ENCODE results near the gene GPR171.

GPR171 gene

GRCh38 chr3:151199554-151200438, 3.2 kb downstream of the GPR171 start:
- DNase-seq (no peak), ATAC-seq (no peak)
- peak overlapping the region; percentile 91 to 97 for H3K27ac Mint-ChIP-seq
- peaks cover 38% of the 10 kb centered on the region for H3K4me1 Mint-ChIP-seq
- no peaks in the 10 kb centered on the region for H3K9me3 Mint-ChIP-seq
- no peaks in the 10 kb centered on the region for H3K27me3 Mint-ChIP-seq
- peak overlapping the region; percentile 72 to 88 for H3K4me3 Mint-ChIP-seq

GRCh38 chr3:151198849-151199248, 4.2 kb downstream of the GPR171 start:
- DNase-seq: no peak
- H3K27me3 Mint-ChIP-seq: no peaks in the 10 kb centered on the region
- ATAC-seq: no peak
- H3K4me1 Mint-ChIP-seq: peaks cover 35% of the 10 kb centered on the region
- peak overlapping the region; percentile 59 to 97 for H3K27ac Mint-ChIP-seq
- H3K9me3 Mint-ChIP-seq: peaks cover 0 to 5% of the 10 kb centered on the region in 2 donors
- peak overlapping the region; percentile 72 to 88 for H3K4me3 Mint-ChIP-seq

GRCh38 chr3:151197981-151198767, 4.8 kb downstream of the GPR171 start:
- ATAC-seq (no peak), DNase-seq (no peak)
- H3K27me3 Mint-ChIP-seq: no peaks in the 10 kb centered on the region
- H3K27ac Mint-ChIP-seq: peak overlapping the region; percentile 44 to 67
- peaks cover 36% of the 10 kb centered on the region for H3K4me1 Mint-ChIP-seq
- H3K9me3 Mint-ChIP-seq: peaks cover 2 to 5% of the 10 kb centered on the region in 2 donors
- H3K4me3 Mint-ChIP-seq: peak overlapping the region; percentile 72 to 88

DNA sequence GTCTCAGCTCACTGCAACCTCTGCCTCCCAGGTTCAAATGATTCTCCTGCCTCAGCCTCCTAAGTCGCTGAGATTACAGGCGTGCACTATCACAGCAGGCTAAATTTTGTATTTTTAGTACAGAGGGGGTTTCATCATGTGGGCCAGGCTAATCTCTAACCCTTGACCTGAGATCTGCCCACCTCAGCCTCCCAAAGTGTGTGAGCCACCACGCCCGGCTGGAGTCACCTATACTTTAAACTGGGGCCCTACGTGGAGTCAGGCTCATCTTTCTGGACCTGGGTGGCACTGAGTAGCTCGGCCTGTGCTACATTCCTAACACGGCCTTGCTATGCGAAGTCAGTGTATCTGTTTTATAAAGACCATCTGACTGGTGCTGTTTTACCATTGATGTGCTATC, 5.8 kb downstream of the GPR171 start:
- Mint-ChIP-seq H3K9me3 (peaks cover 5 to 8% of the 10 kb centered on the region in 2 donors), H3K4me3 (peak overlapping the region; percentile 15 to 45), H3K4me1 (peaks cover 46% of the 10 kb centered on the region), H3K27ac (no peak overlapping the region), H3K27me3 (no peaks in the 10 kb centered on the region)
- DNase-seq (no peak), ATAC-seq (no peak)

- ATAC-seq: peak; percentile 79
- peaks cover 49% of the 10 kb centered on the region for H3K4me1 Mint-ChIP-seq
- peaks cover 5 to 8% of the 10 kb centered on the region in 2 donors for H3K9me3 Mint-ChIP-seq
- no peaks in the 10 kb centered on the region for H3K27me3 Mint-ChIP-seq
- no peak for DNase-seq
- H3K27ac Mint-ChIP-seq: peak overlapping the region in 1 of 2 donors; percentile 11
- H3K4me3 Mint-ChIP-seq: no peak overlapping the region
Measured at GRCh38 chr3:151196434-151196833, 6.6 kb downstream of the GPR171 start.

GRCh38 chr3:151195826-151196225, 7.2 kb downstream of the GPR171 start:
- Mint-ChIP-seq H3K27ac (no peak overlapping the region), H3K9me3 (peaks cover 5 to 8% of the 10 kb centered on the region in 2 donors), H3K4me1 (peaks cover 51% of the 10 kb centered on the region), H3K27me3 (no peaks in the 10 kb centered on the region), H3K4me3 (no peak overlapping the region)
- ATAC-seq (no peak), DNase-seq (no peak)

GRCh38 chr3:151192545-151192944, 10.5 kb downstream of the GPR171 start:
- DNase-seq (no peak), ATAC-seq (no peak)
- Mint-ChIP-seq H3K27ac (peak overlapping the region in 1 of 2 donors; percentile 60), H3K4me1 (peaks cover 55% of the 10 kb centered on the region), H3K9me3 (peaks cover 5 to 8% of the 10 kb centered on the region in 2 donors), H3K4me3 (peak overlapping the region in 1 of 2 donors; percentile 12), H3K27me3 (no peaks in the 10 kb centered on the region)

DNA sequence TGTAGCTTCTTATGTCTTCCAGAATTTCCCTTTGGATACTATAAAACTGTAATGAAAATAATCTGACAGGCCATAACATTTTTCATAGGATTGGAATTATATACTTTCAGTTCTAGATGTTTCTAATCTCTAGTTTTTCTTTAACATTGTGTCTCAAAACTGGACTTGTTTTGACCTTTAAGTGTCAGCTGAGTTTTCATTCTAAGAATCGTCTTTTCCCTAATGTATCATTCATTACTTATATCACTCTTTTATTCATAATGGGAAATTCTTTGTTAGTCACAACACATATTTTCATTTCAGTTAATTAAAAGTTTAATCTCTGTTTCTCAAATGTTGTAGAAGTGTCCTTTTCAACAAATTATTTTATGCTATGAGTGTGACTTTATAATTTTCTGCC, 11.9 kb downstream of the GPR171 start:
- no peaks in the 10 kb centered on the region for H3K27me3 Mint-ChIP-seq
- peaks cover 60% of the 10 kb centered on the region for H3K4me1 Mint-ChIP-seq
- H3K9me3 Mint-ChIP-seq: peaks cover 5 to 8% of the 10 kb centered on the region in 2 donors
- ATAC-seq (peak; percentile 56), DNase-seq (no peak)
- H3K4me3 Mint-ChIP-seq: peak overlapping the region; percentile 48 to 81
- peak overlapping the region in 1 of 2 donors; percentile 96 for H3K27ac Mint-ChIP-seq

- H3K4me3 Mint-ChIP-seq: peak overlapping the region; percentile 69 to 79
Measured at GRCh38 chr3:151183265-151183671, 19.7 kb downstream of the GPR171 start.

DNA sequence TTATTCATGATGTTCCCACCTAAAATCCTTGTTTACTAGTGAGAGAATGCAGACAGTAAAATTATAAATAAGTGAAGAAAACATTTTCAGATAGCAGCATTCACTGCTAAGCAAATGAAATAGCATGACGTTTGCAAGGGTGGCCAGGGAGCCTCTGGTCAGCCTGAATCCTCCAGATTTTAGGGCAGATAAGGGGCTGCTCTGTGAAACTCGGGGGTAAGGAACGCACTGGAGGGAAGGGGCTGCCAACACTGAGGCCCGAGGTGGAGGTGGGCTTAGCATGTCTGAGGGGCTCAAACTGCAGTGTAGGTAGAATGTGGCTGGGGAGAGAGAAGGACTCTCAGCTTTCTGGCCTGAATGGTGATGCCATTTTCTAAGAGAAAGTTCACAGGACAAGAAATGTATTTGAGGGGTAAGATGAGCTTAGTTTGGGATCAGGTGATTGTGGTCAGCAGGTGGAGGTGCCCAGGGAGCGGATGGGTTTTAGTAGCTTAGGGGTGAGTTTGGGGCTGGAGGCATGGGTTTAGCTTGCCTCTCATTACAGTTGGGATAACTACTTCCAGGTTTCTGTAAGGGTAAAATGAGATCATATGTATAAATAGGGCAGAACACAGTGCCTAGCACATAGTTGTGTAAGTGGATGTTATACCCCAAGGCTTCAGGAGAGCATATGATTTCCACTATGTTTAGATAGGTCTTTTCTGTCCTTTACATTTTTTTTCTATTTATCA, 20.5 kb downstream of the GPR171 start:
- Mint-ChIP-seq H3K27me3 (no peaks in the 10 kb centered on the region), H3K9me3 (no peaks in the 10 kb centered on the region), H3K27ac (no peak overlapping the region), H3K4me1 (peaks cover 36% of the 10 kb centered on the region), H3K4me3 (peak overlapping the region; percentile 1 to 79)
- DNase-seq (no peak), ATAC-seq (no peak)

More at GRCh38 chr3:151183265-151183671, 19.7 kb downstream of the GPR171 start:
- no peaks in the 10 kb centered on the region for H3K27me3 Mint-ChIP-seq
- peak overlapping the region; percentile 21 to 88 for H3K27ac Mint-ChIP-seq
- no peaks in the 10 kb centered on the region for H3K9me3 Mint-ChIP-seq
- peak; percentile 65 for ATAC-seq
- DNase-seq: no peak
- peaks cover 36% of the 10 kb centered on the region for H3K4me1 Mint-ChIP-seq

DNA sequence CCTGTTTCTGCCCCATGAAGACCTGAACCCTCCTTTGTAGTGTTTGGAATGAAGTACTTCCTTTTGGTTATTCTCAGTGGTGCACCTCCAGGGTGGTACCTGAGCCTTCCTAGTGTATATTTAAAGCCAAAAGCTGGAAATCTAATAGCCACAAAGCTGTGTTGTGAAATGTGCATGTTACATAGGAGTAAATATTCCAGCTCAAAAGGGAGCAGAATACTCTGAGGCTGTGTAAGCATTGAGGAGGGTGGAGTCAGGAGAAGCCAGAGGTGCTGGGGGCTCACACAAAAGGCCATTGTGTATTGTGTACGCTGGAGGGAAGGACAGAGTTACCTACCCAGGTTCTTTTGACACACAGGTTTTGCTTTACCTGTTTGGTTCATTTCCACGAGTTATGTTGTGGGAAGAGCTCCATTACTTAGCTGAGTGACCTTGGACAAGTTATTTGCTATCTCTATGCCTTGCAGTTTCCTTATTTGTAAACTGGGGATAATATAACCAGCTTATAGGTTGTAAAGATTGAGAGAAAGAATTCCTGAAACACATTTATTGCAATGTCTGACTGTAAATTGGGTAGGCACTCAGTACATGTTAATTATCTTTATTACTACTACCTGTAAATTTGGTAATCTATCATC, 24.7 kb downstream of the GPR171 start:
- Mint-ChIP-seq H3K4me3 (no peak overlapping the region), H3K9me3 (no peaks in the 10 kb centered on the region), H3K4me1 (peaks cover 13% of the 10 kb centered on the region), H3K27me3 (no peaks in the 10 kb centered on the region), H3K27ac (no peak overlapping the region)
- DNase-seq: no peak
- ATAC-seq: no peak

DNA sequence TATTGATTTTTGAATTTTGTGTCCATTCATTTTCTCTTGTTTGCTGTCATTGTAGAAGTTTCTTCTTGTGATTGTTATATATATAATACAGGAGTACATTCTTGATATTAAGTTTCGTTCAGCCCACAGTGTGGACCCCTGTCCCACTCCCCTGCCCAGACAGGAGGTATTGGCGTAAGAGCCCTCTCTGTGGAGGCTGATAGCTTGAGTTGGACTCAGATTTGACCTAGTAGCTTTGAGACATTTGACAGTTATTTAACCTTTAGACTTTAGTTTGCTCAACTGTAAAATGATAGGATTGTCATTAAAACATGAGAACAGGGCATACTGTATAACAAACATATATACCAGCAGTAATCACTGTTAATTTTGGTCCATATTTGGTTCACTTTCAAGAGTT, 27.1 kb downstream of the GPR171 start:
- H3K9me3 Mint-ChIP-seq: no peaks in the 10 kb centered on the region
- peaks cover 22% of the 10 kb centered on the region for H3K4me1 Mint-ChIP-seq
- no peaks in the 10 kb centered on the region for H3K27me3 Mint-ChIP-seq
- DNase-seq: no peak
- no peak overlapping the region for H3K4me3 Mint-ChIP-seq
- H3K27ac Mint-ChIP-seq: no peak overlapping the region
- no peak for ATAC-seq

DNA sequence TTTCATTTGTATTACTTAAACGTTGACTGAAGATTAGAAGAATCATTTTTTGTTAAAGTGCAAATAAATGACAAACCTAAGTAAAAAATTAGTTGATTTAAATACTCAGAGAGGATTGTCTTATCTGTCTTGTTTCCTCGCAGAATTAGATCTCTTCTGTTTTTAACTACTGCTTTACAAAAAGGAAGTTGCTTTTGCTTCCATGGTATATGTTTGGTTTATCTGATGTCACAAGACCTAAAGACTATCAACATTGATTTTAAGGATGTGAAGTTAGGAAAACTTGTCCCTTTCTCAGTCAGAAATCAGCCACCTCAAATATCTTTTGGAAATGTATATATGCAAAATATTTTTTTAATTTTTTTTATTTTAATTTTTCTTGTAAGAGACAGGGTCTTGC, 28.7 kb downstream of the GPR171 start:
- H3K27ac Mint-ChIP-seq: no peak overlapping the region
- no peaks in the 10 kb centered on the region for H3K9me3 Mint-ChIP-seq
- DNase-seq: no peak
- ATAC-seq: no peak
- H3K4me3 Mint-ChIP-seq: no peak overlapping the region
- no peaks in the 10 kb centered on the region for H3K27me3 Mint-ChIP-seq
- H3K4me1 Mint-ChIP-seq: peaks cover 38% of the 10 kb centered on the region

DNA sequence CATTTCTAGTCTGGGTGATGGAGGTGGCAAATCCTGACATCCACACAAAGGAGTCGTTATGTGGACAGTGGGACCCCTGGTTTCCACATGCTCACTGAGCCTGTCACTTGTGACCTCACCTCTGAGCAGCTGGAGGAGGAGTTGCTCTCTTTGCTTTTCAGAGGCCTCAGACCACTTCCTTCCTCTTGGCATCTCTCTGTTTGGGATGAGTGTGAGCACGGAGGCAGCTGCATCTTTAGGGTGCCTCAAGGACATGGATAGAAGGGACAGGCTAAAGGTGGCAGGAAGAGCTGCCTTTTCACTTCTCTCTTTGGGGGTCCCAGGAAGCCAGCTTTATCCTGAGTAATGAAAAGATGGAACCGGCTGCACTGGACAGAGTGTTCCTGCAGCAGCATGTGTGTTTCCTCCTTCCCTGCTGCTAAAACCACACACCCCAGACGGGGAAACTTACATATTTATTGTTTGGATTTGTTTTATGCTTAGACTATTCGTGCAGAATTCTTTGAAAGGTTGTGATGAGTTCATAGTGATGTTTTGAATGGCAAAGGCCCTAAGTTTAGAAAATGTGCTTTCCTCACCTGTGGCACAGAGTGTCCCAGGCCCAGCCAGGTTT, 31.8 kb downstream of the GPR171 start:
- peaks cover 53% of the 10 kb centered on the region for H3K4me1 Mint-ChIP-seq
- ATAC-seq (peak; percentile 90), DNase-seq (peak; percentile 25 to 63)
- H3K4me3 Mint-ChIP-seq: peak overlapping the region; percentile 70 to 71
- no peaks in the 10 kb centered on the region for H3K27me3 Mint-ChIP-seq
- no peaks in the 10 kb centered on the region for H3K9me3 Mint-ChIP-seq
- peak overlapping the region; percentile 80 to 85 for H3K27ac Mint-ChIP-seq
